GM12865 (cell line): Measurements from ENCODE around the gene SEC24A.

Experiments
- DNase-seq: peaks from one replicate; pipeline ENCODE4 v3.0.0; 2010; ENCODE audit warnings: low read depth
- H3K4me3 ChIP-seq: 2 replicates; pipeline ENCODE4 v1.5.1; 2011; ENCODE audit warnings: mild to moderate bottlenecking, low read depth, low read length, control low read depth
- CTCF ChIP-seq: IDR thresholded peaks from 2 replicates; pipeline ENCODE4 v1.5.1; 2011; ENCODE audit warnings: low read length, control low read depth, low read depth, inconsistent platforms; ENCODE audit not compliant: insufficient read depth; ENCODE audit errors: missing control alignments

SEC24A gene

DNA sequence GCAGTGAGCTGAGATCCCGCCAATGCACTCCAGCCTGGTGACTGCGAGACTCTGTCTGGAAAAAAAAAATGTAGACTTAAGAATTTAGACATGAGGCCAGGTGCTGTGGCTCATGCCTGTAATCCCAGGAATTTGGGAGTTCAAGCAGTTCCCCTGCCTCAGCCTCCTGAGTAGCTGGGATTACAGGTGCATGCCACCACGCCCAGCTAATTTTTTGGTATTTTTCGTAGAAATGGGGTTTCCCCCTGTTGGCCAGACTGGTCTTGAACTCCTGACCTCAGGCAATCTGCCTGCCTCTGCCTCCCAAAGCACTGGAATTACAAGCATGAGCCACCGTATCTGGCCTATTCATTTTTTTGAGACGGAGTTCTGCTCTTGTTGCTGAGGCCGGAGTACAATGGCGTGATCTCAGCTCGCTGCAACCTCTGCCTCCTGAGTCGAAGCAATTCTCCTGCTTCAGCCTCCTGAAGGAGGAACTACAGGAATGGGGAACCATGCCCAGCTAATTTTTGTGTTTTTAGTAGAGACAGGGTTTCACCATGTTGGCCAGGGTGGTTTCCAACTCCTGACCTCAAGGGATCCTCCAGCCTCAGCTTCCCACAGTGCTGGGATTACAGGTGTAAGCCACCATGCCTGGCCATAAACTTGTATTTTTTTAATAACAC lies 124.0 kb downstream of the SEC24A start:
- no peak for DNase-seq
- no peak for TF ChIP-seq CTCF
- no peak overlapping the region for H3K4me3 ChIP-seq

DNA sequence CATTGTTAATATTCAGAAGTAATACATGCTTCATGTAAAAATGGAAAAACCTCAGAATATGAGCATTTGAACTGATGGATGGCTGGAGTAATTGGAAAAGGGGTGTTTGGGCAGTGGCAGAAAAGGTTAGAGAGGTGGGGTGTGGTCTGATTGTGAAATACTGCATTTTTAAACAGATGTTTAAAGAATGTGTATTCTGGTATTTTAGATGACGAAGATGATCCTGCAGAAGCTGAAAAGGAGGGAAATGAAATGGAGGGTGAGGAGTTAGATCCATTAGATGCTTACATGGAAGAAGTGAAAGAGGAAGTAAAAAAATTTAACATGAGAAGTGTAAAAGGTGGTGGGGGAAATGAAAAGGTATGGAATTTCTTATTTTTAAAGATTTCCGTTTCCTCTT lies 128.8 kb downstream of the SEC24A start:
- TF ChIP-seq CTCF: no peak
- DNase-seq: no peak

More for the DNA sequence above, 128.8 kb downstream of the SEC24A start:
- no peak overlapping the region for H3K4me3 ChIP-seq
